GM13976 (cell line): ENCODE data around the gene LIN28A.

ENCODE experiments used
- DNase-seq: peaks from one replicate; pipeline ENCODE4 v3.0.0; 2012; ENCODE audit warnings: low spot score
- CTCF ChIP-seq: IDR thresholded peaks from 2 replicates; pipeline ENCODE4 v1.5.1; 2012; ENCODE audit warnings: borderline replicate concordance, mild to moderate bottlenecking; ENCODE audit not compliant: insufficient read depth; ENCODE audit errors: extremely low read depth, missing control alignments, control extremely low read depth
- in situ Hi-C: fragments of 300-500 bp; cut with MboI; formaldehyde crosslinking; loops from one replicate; pipeline ENCODE4 v1.12.0; 2022; ENCODE audit warnings: low sequenced_read_pairs, mixed read lengths, inconsistent platforms; ENCODE audit not compliant: unreplicated experiment

The LIN28A gene

GRCh38 chr1:26410706-26411623, at the start of gene LIN28A:
LIN28A (plus strand) TSS chr1:26410817; CDS start chr1:26410892, 75 bp downstream.
- in situ Hi-C loops, result no loop called here
- TF ChIP-seq CTCF, result no peak
- DNase-seq, result no peak

- no peak for DNase-seq
These were observed 49.0 kb upstream of the LIN28A start for GRCh38 chr1:26361605-26362122.

GRCh38 chr1:26362331-26362730, 48.3 kb upstream of the LIN28A start:
- in situ Hi-C loops, result no loop called here
- no peak for DNase-seq
- no peak for TF ChIP-seq CTCF

More at GRCh38 chr1:26361605-26362122, 49.0 kb upstream of the LIN28A start:
- in situ Hi-C loops, result no loop called here
- TF ChIP-seq CTCF, result no peak

GRCh38 chr1:26363549-26364448, 46.8 kb upstream of the LIN28A start:
- in situ Hi-C loops, result no loop called here
- TF ChIP-seq CTCF, result peak; percentile 97
- DNase-seq, result peak; percentile 90

GRCh38 chr1:26364956-26365355, 45.7 kb upstream of the LIN28A start:
- in situ Hi-C loops, result no loop called here
- no peak for DNase-seq
- TF ChIP-seq CTCF, result no peak

- DNase-seq, result no peak
These were observed 43.2 kb upstream of the LIN28A start for GRCh38 chr1:26367441-26367840.

More at GRCh38 chr1:26367441-26367840, 43.2 kb upstream of the LIN28A start:
- in situ Hi-C loops, result no loop called here
- TF ChIP-seq CTCF, result no peak
